GM12873 (cell line): ENCODE results near the gene PSMD6.

ENCODE experiments used
- CTCF ChIP-seq: IDR thresholded peaks from 2 replicates; pipeline ENCODE4 v1.5.1; 2012; ENCODE audit warnings: low read depth, mild to moderate bottlenecking, moderate library complexity, low read length, control low read depth; ENCODE audit not compliant: insufficient read depth; ENCODE audit errors: missing control alignments

Gene PSMD6

GRCh38 chr3:64009528-64009927 is 13.8 kb downstream of the PSMD6 start:
- no peak for TF ChIP-seq CTCF

DNA sequence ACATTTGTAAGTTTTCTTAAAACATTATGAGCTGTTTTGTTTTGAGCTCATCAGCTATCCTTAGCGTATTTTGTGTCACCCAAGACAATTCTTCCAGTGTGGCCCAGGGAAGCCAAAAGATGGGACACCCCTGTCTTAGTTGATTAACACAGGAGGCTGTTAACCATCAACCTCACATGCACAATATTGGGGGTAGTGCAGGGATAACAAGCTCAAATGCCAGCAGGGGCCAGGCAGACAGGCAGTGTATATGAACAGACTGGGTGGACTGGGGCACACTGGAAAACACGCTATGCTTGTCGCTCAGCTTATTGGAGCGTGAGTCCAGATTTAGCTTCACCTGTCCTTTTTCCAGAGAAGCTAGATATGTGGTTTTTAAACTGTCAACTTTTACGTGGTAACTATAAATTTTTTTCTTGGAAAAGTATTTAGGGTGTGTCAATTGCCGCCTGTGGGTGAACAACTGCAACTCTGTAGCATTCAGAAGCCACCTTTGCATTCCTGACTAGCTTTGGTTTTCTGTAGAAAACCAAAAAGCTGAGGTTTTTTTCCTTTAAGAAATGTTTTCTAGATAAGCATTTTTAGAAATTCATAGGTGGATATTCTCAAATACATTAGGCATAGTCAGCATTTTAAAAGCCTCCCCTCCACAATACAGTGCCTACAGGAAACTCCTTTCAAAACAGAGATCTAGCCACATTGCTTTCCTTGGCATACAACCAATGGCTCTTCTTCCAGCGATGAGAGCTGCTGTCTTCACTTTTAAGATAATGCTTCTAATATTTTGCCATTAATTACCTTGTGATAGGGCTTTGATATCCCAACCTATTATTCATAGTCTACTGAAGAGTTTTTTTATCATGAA is 14.6 kb downstream of the PSMD6 start:
- TF ChIP-seq CTCF = no peak

DNA sequence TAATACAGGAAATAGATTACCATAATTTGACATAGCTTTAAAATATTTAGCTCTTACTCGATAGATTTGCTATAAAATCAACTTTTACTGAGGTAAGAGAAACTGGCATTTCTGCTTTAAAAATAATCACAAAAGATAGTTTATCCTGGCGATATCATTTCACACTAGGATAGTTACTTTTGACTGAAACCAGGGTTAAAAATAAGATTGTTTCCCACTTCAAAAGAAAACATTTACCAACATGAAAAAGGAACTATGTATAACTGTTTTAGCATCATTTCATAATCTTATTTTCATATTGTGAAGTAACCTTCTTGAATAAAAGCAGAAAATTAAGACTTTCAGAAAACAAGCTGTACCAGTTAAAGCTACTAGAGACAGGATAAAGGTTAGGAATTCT is 15.3 kb downstream of the PSMD6 start:
- no peak for TF ChIP-seq CTCF

GRCh38 chr3:64003589-64003988 is 19.7 kb downstream of the PSMD6 start:
- no peak for TF ChIP-seq CTCF

GRCh38 chr3:64002233-64002632 is 21.1 kb downstream of the PSMD6 start:
- no peak for TF ChIP-seq CTCF

DNA sequence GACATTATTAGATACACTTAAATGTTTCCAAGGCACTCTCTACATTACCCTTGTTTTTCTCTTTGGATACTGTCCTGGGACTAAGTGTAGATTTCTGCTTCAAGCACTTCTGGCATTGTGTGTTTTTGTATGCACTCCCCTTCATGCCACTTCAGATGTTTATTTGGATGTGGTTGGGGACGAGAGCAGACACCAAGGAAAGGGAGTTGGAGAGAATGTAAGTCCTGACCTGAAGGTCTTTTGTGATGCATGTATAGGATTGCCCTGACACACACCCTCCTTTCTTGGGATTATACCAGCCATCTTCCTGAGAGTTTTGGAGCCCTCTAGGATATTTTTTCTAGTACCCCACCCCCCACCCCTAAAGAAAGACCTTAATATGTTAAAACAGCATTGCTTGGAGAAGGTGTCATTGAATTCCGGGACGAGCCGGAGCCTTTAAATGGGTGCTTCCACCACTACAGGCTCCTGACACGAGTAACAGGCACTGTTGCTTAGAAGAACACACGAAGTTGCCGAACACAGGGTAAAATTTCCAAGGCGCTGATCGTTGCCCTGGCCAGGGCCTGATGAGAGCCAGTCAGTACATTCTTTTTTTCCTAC is 22.7 kb downstream of the PSMD6 start:
- TF ChIP-seq CTCF = no peak

- no peak for TF ChIP-seq CTCF
Measured at GRCh38 chr3:63998852-63999754, 24.2 kb downstream of the PSMD6 start.
